Bone marrow (tissue), 2 donors: Measurements from ENCODE around the gene SENP5.
"Not testable (repeated sequence)": the region's sequence is repeated elsewhere in the genome, so short reads cannot be mapped to it uniquely, and the experiment has no call there.

Experiments
- DNase-seq, 2 donors: peaks; one replicate each; lab custom pipeline; 2025; lab: John Stamatoyannopoulos, UW

Gene SENP5

GRCh38 chr3:196867507-196868296 lies at the start of gene SENP5:
Gene SENP5, plus strand, starts transcription at chr3:196867920. Its CDS starts 17,262 bp downstream, at chr3:196885182.
- DNase-seq = peak; percentile 65 to 83

- DNase-seq = no peak
These were observed 45.8 kb upstream of the SENP5 start for GRCh38 chr3:196821806-196822355.

GRCh38 chr3:196829651-196830050 lies 38.1 kb upstream of the SENP5 start:
- DNase-seq = not testable (repeated sequence)

- no peak for DNase-seq
These were observed 32.6 kb upstream of the SENP5 start for GRCh38 chr3:196835086-196835485.

GRCh38 chr3:196836626-196837025 lies 31.1 kb upstream of the SENP5 start:
- DNase-seq = not testable (repeated sequence)

GRCh38 chr3:196837819-196838420 lies 29.8 kb upstream of the SENP5 start:
- peak; percentile 1 to 79 for DNase-seq

- not testable (repeated sequence) for DNase-seq
These were observed 28.4 kb upstream of the SENP5 start for GRCh38 chr3:196839351-196839750.

GRCh38 chr3:196842567-196843434 lies 24.9 kb upstream of the SENP5 start:
- no peak for DNase-seq

- DNase-seq = no peak
These were observed 24.1 kb upstream of the SENP5 start for GRCh38 chr3:196843435-196844110.

- not testable (repeated sequence) for DNase-seq
These were observed 23.2 kb upstream of the SENP5 start for GRCh38 chr3:196844235-196845219.

GRCh38 chr3:196848375-196848774 lies 19.3 kb upstream of the SENP5 start:
- DNase-seq = not testable (repeated sequence)

- no peak for DNase-seq
These were observed 18.5 kb upstream of the SENP5 start for GRCh38 chr3:196849180-196849741.

GRCh38 chr3:196863000-196863399 lies 4.7 kb upstream of the SENP5 start:
- not testable (repeated sequence) for DNase-seq

- DNase-seq = no peak
These were observed 589 bp upstream of the SENP5 start for GRCh38 chr3:196867155-196867506.

GRCh38 chr3:196868297-196868661 lies 559 bp downstream of the SENP5 start:
- DNase-seq = peak in 1 of 2 donors; percentile 59

GRCh38 chr3:196872316-196872715 lies 4.6 kb downstream of the SENP5 start:
- DNase-seq = no peak

GRCh38 chr3:196874511-196875094 lies 6.9 kb downstream of the SENP5 start:
- DNase-seq = not testable (repeated sequence)

GRCh38 chr3:196875258-196875657 lies 7.5 kb downstream of the SENP5 start:
- DNase-seq = no peak

- no peak for DNase-seq
These were observed 15.6 kb downstream of the SENP5 start for GRCh38 chr3:196883361-196883760.

GRCh38 chr3:196886144-196886543 lies 18.4 kb downstream of the SENP5 start:
- no peak for DNase-seq
